MM.1S (cell line): ENCODE measurements around the gene ZNF776.

Experiments
- DNase-seq: peaks from one replicate; pipeline ENCODE4 v3.0.0-alpha.2; 2015
- H2AFZ ChIP-seq: fragments of 300-600 bp; sonication (generic); 2 replicates; pipeline ENCODE4 v1.6.0; 2016; ENCODE audit warnings: antibody characterized with exemption, low read length
- H3F3A ChIP-seq: fragments of 300-600 bp; sonication (generic); 2 replicates; pipeline ENCODE4 v1.6.1; 2016; ENCODE audit warnings: mild to moderate bottlenecking, antibody characterized with exemption, low read length, moderate library complexity, mixed read lengths; ENCODE audit not compliant: insufficient read depth
- H3K27ac ChIP-seq: fragments of 300-600 bp; sonication (generic); 2 replicates; pipeline ENCODE4 v1.5.1; 2016; ENCODE audit warnings: mild to moderate bottlenecking, low read length
- H3K27me3 ChIP-seq: fragments of 300-600 bp; sonication (generic); replicated peaks from 2 replicates; pipeline ENCODE4 v1.6.0; 2016; ENCODE audit warnings: low read length; ENCODE audit not compliant: insufficient read depth
- H3K36me3 ChIP-seq: fragments of 300-600 bp; sonication (generic); replicated peaks from 2 replicates; pipeline ENCODE4 v1.6.1; 2016; ENCODE audit warnings: mild to moderate bottlenecking, low read length, mixed read lengths; ENCODE audit not compliant: insufficient read depth
- H3K4me1 ChIP-seq: fragments of 300-600 bp; sonication (generic); 2 replicates; pipeline ENCODE4 v1.6.1; 2016; ENCODE audit warnings: low read length, mixed read lengths
- H3K4me2 ChIP-seq: fragments of 300-600 bp; sonication (generic); 2 replicates; pipeline ENCODE4 v1.6.0; 2016; ENCODE audit warnings: low read depth, low read length
- H3K4me3 ChIP-seq: fragments of 300-600 bp; sonication (generic); 2 replicates; pipeline ENCODE4 v1.5.1; 2016; ENCODE audit warnings: low read length, mixed read lengths
- H3K79me2 ChIP-seq: fragments of 300-600 bp; sonication (generic); 2 replicates; pipeline ENCODE4 v1.6.1; 2016; ENCODE audit warnings: mixed run types, low read length, mixed read lengths
- H3K9ac ChIP-seq: fragments of 300-600 bp; sonication (generic); 2 replicates; pipeline ENCODE4 v1.6.1; 2016; ENCODE audit warnings: low read length, mixed read lengths
- H3K9me2 ChIP-seq: fragments of 300-600 bp; sonication (generic); replicated peaks from 2 replicates; pipeline ENCODE4 v1.6.1; 2016; ENCODE audit warnings: mild to moderate bottlenecking, low read length, mixed read lengths; ENCODE audit not compliant: insufficient read depth
- H3K9me3 ChIP-seq: fragments of 300-600 bp; sonication (generic); replicated peaks from 2 replicates; pipeline ENCODE4 v1.6.1; 2016; ENCODE audit warnings: mild to moderate bottlenecking, low read length, mixed read lengths; ENCODE audit not compliant: insufficient read depth
- H4K20me1 ChIP-seq: fragments of 300-600 bp; sonication (generic); 2 replicates; pipeline ENCODE4 v1.6.1; 2016; ENCODE audit warnings: mild to moderate bottlenecking, low read length, moderate library complexity, mixed read lengths; ENCODE audit not compliant: insufficient read depth
- EZH2 ChIP-seq: fragments of 300-600 bp; sonication (generic); optimal IDR thresholded peaks from 2 replicates; pipeline ENCODE3; 2017; ENCODE audit warnings: low read depth, mild to moderate bottlenecking, antibody characterized with exemption, low read length, mixed read lengths
- EZH2phosphoT487 ChIP-seq: fragments of 300-600 bp; sonication (generic); IDR thresholded peaks from 2 replicates; pipeline ENCODE4 v1.6.1; 2018; ENCODE audit warnings: antibody characterized with exemption, low read length
- TF ChIP-seq, protein P1 (sequence below): fragments of 300-600 bp; sonication (generic); IDR thresholded peaks from 2 replicates; pipeline ENCODE4 v1.5.1; 2016; ENCODE audit warnings: antibody characterized with exemption, low read length, mixed read lengths

Gene ZNF776

DNA sequence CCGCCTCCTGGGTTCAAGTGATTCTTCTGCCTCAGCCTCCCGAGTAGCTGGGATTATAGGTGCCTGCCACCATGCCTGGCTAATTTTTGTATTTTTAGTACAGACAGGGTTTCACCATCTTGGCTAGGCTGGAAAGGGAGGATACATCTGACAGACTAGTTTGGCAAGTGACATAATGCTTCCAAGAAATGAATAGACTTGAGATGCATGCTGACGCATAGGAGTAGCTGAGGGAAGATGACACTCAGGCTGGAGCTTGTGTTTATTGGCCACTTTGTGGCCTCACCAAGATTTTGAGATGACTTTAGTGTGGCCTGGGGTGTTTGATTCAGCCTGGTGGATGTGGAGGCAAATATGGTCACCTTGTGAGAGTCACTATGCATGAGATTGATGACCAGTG, 26.9 kb downstream of the ZNF776 start:
- peaks cover 31% of the 10 kb centered on the region for H3K36me3 ChIP-seq
- no peak for DNase-seq
- H3K79me2 ChIP-seq: peaks cover 71% of the 10 kb centered on the region
- no peak overlapping the region for H3K27ac ChIP-seq
- H3K9me3 ChIP-seq: no peaks in the 10 kb centered on the region; the same call in 1 of the 2 replicates
- H2AFZ ChIP-seq: no peak overlapping the region
- no peak overlapping the region for H3K4me3 ChIP-seq
- H3K4me2 ChIP-seq: no peak overlapping the region
- H3K9me2 ChIP-seq: no peaks in the 10 kb centered on the region
- H3K4me1 ChIP-seq: 0 out of 2 replicates have a peak, but pooled peaks cover 3% of the 10 kb centered on the region
- no peaks in the 10 kb centered on the region for H3K27me3 ChIP-seq
- TF ChIP-seq EZH2 (no peak), EZH2phosphoT487 (no peak)
- TF ChIP-seq, protein P1, sequence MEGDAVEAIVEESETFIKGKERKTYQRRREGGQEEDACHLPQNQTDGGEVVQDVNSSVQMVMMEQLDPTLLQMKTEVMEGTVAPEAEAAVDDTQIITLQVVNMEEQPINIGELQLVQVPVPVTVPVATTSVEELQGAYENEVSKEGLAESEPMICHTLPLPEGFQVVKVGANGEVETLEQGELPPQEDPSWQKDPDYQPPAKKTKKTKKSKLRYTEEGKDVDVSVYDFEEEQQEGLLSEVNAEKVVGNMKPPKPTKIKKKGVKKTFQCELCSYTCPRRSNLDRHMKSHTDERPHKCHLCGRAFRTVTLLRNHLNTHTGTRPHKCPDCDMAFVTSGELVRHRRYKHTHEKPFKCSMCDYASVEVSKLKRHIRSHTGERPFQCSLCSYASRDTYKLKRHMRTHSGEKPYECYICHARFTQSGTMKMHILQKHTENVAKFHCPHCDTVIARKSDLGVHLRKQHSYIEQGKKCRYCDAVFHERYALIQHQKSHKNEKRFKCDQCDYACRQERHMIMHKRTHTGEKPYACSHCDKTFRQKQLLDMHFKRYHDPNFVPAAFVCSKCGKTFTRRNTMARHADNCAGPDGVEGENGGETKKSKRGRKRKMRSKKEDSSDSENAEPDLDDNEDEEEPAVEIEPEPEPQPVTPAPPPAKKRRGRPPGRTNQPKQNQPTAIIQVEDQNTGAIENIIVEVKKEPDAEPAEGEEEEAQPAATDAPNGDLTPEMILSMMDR: no peak
- H3K9ac ChIP-seq: no peak overlapping the region
- peaks cover 5% of the 10 kb centered on the region; the same call in 1 of the 2 replicates for H3F3A ChIP-seq
- no peaks in the 10 kb centered on the region for H4K20me1 ChIP-seq

DNA sequence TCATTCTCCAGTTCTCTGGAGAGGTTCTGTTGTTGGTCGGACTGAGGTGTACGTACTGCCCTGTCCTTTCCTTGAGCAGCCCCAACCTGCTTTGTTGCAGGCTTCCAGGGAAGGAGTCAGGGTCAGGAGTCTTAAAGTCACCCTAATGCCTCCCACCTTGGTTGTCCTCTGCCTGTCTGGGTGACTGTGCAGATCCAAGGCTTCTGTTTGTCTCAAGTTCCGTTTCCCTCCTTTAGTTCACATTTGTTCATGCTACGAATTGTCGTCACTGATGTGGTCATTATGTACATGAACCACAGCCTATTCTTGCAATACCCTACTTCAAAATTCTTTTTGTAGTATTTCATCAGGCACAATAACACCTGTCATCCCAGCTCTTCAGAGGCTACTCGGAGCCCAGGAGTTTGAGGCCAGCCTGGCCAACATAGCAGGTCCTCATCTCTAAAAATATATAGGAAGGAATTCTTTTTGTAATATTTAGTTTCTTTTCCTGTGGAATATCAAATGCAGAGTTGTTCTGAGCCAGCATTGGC, 30.2 kb downstream of the ZNF776 start:
- Histone ChIP-seq H3K79me2 (peaks cover 67% of the 10 kb centered on the region), H3K9me2 (no peaks in the 10 kb centered on the region), H3F3A (peaks cover 5% of the 10 kb centered on the region; the same call in 1 of the 2 replicates), H3K27ac (no peak overlapping the region), H2AFZ (no peak overlapping the region), H4K20me1 (no peaks in the 10 kb centered on the region), H3K4me2 (no peak overlapping the region), H3K9ac (no peak overlapping the region), H3K9me3 (no peaks in the 10 kb centered on the region; the same call in 1 of the 2 replicates), H3K27me3 (no peaks in the 10 kb centered on the region), H3K4me1 (0 out of 2 replicates have a peak, but pooled peaks cover 3% of the 10 kb centered on the region), H3K36me3 (peaks cover 49% of the 10 kb centered on the region), H3K4me3 (no peak overlapping the region)
- TF ChIP-seq EZH2phosphoT487 (no peak), EZH2 (no peak)
- TF ChIP-seq, protein P1: no peak
- DNase-seq: no peak

- H3K9me2 ChIP-seq: no peaks in the 10 kb centered on the region
- H3K9ac ChIP-seq: no peak overlapping the region
- no peaks in the 10 kb centered on the region for H4K20me1 ChIP-seq
- H3K9me3 ChIP-seq: no peaks in the 10 kb centered on the region
- H3K4me1 ChIP-seq: 0 out of 2 replicates have a peak, but pooled peaks cover 3% of the 10 kb centered on the region
- H3K27me3 ChIP-seq: no peaks in the 10 kb centered on the region
- no peak overlapping the region for H3K4me2 ChIP-seq
- no peak for TF ChIP-seq EZH2phosphoT487
- TF ChIP-seq, protein P1: no peak
- no peak for TF ChIP-seq EZH2
- H2AFZ ChIP-seq: no peak overlapping the region
- H3K36me3 ChIP-seq: peaks cover 40% of the 10 kb centered on the region
- peaks cover 52% of the 10 kb centered on the region for H3K79me2 ChIP-seq
- no peak overlapping the region for H3K27ac ChIP-seq
- H3K4me3 ChIP-seq: no peak overlapping the region
- DNase-seq: no peak
- H3F3A ChIP-seq: peaks cover 5% of the 10 kb centered on the region; the same call in 1 of the 2 replicates
Observed at GRCh38 chr19:57778336-57778735, 31.7 kb downstream of the ZNF776 start.
